ENCODE results near the gene ONECUT1. TPM values are rescaled to one million over a fixed set of nuclear protein-coding genes. Genes with fewer than 3 reads are reported as not detected.

ONECUT1 gene
- total RNA-seq, 4 donors from 2014 or later, result 0.29 TPM; not detected in 3

DNA sequence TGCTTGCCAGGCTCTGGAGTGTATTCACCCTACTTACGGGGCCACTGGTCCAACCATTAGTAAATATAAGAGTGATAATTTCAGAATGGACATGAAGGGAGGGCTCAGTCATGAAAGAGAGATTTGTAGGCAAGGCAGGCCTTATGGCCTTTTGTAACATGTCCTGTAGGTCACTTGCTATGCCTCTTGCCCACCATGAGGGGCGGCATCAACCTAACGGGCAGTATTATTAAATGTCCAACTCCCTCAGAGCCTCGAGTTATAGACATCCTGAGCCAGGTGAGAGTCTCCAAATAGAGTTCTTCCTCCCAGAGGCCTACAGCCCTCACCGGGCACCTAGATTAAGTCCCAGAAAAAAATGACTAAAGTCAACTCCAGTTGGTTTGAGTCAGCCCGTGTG lies 30.2 kb downstream of the ONECUT1 start:
- DNase-seq (ENCODE audit: low spot score in 2 of 2), result no peak
- peaks cover 20% of the 10 kb centered on the region for H3K27me3 ChIP-seq
- H3K27ac ChIP-seq, result no peak overlapping the region
- H3K4me3 ChIP-seq, result no peak overlapping the region
- TF ChIP-seq POLR2AphosphoS5 (IDR thresholded peaks at IDR 0.05) (no peak), EP300 (IDR thresholded peaks at IDR 0.05) (no peak), POLR2A (IDR thresholded peaks at IDR 0.05) (no peak)
- TF ChIP-seq, protein P1, sequence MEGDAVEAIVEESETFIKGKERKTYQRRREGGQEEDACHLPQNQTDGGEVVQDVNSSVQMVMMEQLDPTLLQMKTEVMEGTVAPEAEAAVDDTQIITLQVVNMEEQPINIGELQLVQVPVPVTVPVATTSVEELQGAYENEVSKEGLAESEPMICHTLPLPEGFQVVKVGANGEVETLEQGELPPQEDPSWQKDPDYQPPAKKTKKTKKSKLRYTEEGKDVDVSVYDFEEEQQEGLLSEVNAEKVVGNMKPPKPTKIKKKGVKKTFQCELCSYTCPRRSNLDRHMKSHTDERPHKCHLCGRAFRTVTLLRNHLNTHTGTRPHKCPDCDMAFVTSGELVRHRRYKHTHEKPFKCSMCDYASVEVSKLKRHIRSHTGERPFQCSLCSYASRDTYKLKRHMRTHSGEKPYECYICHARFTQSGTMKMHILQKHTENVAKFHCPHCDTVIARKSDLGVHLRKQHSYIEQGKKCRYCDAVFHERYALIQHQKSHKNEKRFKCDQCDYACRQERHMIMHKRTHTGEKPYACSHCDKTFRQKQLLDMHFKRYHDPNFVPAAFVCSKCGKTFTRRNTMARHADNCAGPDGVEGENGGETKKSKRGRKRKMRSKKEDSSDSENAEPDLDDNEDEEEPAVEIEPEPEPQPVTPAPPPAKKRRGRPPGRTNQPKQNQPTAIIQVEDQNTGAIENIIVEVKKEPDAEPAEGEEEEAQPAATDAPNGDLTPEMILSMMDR (IDR thresholded peaks at IDR 0.05), result no peak
- 85% methylated on average over 6 of the region's 6 CpGs for WGBS
- no peaks in the 10 kb centered on the region for H3K9me3 ChIP-seq
- no peaks in the 10 kb centered on the region for H3K4me1 ChIP-seq
- no peaks in the 10 kb centered on the region for H3K36me3 ChIP-seq

DNA sequence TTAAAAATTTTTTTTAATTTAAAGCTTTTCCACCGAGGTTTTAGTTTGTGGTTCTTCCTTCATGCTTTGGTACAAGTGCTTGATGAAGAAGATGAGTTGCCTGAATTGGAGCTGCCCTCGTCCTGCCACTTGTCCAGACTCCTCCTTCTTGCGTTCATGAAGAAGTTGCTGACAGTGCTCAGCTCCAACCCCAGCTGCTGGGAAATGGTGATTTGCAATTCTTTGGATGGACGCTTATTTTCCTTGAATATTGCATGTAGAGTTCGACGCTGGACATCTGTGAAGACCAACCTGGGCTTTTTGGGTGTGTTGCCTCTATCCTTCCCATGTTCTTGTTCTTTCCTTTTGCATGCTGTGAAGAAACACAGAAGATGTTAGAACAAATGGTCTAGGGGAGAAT lies 32.6 kb downstream of the ONECUT1 start:
- no peak for DNase-seq (ENCODE audit: low spot score in 2 of 2)
- WGBS, result 78% methylated on average over 6 of the region's 6 CpGs
- Histone ChIP-seq H3K36me3 (no peaks in the 10 kb centered on the region), H3K9me3 (no peaks in the 10 kb centered on the region), H3K4me1 (no peaks in the 10 kb centered on the region), H3K27ac (no peak overlapping the region), H3K4me3 (no peak overlapping the region), H3K27me3 (peaks cover 15% of the 10 kb centered on the region)
- TF ChIP-seq POLR2AphosphoS5 (IDR thresholded peaks at IDR 0.05) (no peak), EP300 (IDR thresholded peaks at IDR 0.05) (no peak), POLR2A (IDR thresholded peaks at IDR 0.05) (no peak)
- TF ChIP-seq, protein P1 (IDR thresholded peaks at IDR 0.05), result no peak

DNA sequence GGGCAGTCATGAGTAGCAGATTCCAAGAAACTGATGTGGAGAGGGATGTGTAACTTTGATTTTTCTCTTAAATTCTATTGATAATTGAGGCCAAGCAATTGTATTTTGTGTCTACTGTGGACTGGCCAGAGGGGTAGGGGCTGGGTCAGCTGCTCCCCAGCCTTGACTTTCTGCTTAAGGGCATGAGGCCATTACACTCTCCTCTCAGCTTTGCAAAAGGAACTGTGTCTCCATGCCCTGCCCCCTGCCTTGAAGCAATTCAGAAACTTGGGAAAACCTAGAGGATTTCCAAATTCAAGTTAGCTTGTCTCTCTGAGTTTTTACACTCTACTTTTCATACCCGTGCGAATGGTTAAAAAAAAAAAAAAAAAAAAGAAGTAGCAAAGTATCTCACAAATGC lies 38.6 kb downstream of the ONECUT1 start:
- 77% methylated on average over 2 of the region's 2 CpGs for WGBS
- TF ChIP-seq POLR2AphosphoS5 (IDR thresholded peaks at IDR 0.05) (no peak), EP300 (IDR thresholded peaks at IDR 0.05) (no peak), POLR2A (IDR thresholded peaks at IDR 0.05) (no peak)
- TF ChIP-seq, protein P1 (IDR thresholded peaks at IDR 0.05), result no peak
- no peaks in the 10 kb centered on the region for H3K36me3 ChIP-seq
- no peak for DNase-seq (ENCODE audit: low spot score in 2 of 2)
- H3K4me3 ChIP-seq, result no peak overlapping the region
- peaks cover 15% of the 10 kb centered on the region for H3K27me3 ChIP-seq
- H3K9me3 ChIP-seq, result no peaks in the 10 kb centered on the region
- H3K27ac ChIP-seq, result no peak overlapping the region
- no peaks in the 10 kb centered on the region for H3K4me1 ChIP-seq

DNA sequence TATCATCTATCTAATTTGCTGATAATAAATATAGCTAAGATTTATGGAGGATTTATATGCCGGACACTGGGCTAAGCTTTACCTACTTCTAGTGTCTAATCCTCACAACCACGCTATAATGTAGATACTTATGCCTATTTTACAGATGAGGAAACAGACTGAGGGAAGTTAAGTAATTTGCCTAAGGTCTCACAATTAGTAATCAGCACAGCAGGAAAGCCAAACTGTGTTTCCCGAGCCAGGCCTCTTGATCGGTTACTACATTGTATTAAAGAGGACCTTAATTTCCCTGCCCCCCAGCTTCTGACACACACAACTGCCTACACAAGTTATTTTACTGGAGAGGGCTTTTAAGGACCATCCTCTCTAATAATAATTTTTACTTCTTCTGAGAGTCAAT lies 40.9 kb downstream of the ONECUT1 start:
- TF ChIP-seq, protein P1 (IDR thresholded peaks at IDR 0.05), result no peak
- TF ChIP-seq EP300 (IDR thresholded peaks at IDR 0.05) (no peak), POLR2A (IDR thresholded peaks at IDR 0.05) (no peak), POLR2AphosphoS5 (IDR thresholded peaks at IDR 0.05) (no peak)
- Histone ChIP-seq H3K4me1 (no peaks in the 10 kb centered on the region), H3K4me3 (no peak overlapping the region), H3K36me3 (no peaks in the 10 kb centered on the region), H3K9me3 (no peaks in the 10 kb centered on the region), H3K27me3 (peaks cover 18% of the 10 kb centered on the region), H3K27ac (no peak overlapping the region)
- WGBS, result 55% methylated on average over 4 of the region's 4 CpGs
- DNase-seq (ENCODE audit: low spot score in 2 of 2), result no peak

DNA sequence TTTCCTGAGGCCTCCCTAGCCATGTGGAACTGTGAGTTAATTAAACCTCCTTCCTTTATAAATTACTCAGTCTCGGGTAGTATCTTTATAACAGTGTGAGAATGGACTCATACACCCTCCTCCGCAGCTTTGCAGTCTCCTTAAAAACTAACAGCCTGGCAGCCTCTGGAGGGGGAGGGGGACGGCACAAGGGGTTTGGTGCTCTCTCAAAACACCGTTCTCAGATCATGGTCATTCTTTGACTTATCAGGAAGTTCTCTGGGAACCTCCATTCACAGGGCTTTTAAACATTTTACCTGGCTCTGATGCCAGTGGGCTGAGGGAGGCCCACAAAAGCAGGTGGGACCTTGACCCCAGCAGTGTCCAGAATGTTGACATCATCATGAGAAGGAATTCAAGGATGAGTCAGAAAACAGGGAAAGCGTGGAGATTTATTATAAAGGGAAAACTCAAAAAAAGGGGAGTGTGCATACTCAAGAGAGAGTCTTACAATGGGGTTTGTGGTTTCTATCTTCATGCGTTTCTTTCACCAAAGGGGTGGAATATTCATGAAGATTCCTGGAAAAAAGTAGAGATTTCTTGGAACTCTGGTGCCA lies 43.9 kb downstream of the ONECUT1 start:
- WGBS, result 67% methylated on average over 6 of the region's 6 CpGs

More for the DNA sequence above, 43.9 kb downstream of the ONECUT1 start:
- TF ChIP-seq, protein P1 (IDR thresholded peaks at IDR 0.05), result no peak
- TF ChIP-seq POLR2A (IDR thresholded peaks at IDR 0.05), result no peak
- TF ChIP-seq POLR2AphosphoS5 (IDR thresholded peaks at IDR 0.05), result no peak
- no peak for TF ChIP-seq EP300 (IDR thresholded peaks at IDR 0.05)
- Histone ChIP-seq H3K27me3 (peaks cover 16% of the 10 kb centered on the region), H3K27ac (no peak overlapping the region), H3K9me3 (no peaks in the 10 kb centered on the region), H3K4me1 (no peaks in the 10 kb centered on the region), H3K4me3 (no peak overlapping the region), H3K36me3 (no peaks in the 10 kb centered on the region)
- no peak for DNase-seq (ENCODE audit: low spot score in 2 of 2)

All from suprapubic skin (tissue), 4 donors.